ENCODE data around the gene ERH.
"Not testable (repeated sequence)": the region's sequence is repeated elsewhere in the genome, so short reads cannot be mapped to it uniquely, and the experiment has no call there.

ERH gene

GRCh38 chr14:69423279-69423678 lies 25.2 kb upstream of the ERH start:
- H3K4me3 ChIP-seq (replicated peaks; ENCODE audit: low read depth, low read length) = no peak overlapping the region
- peaks cover 2% of the 10 kb centered on the region for H3K36me3 ChIP-seq (ENCODE audit: control insufficient read depth, insufficient read depth, low read length)
- no peaks in the 10 kb centered on the region for H3K27me3 ChIP-seq (replicated peaks; ENCODE audit: control insufficient read depth, insufficient read depth, low read length)
- no peak for DNase-seq (ENCODE audit: extremely low read depth, insufficient read length)
- TF ChIP-seq CTCF (IDR thresholded peaks at IDR 0.05; ENCODE audit: insufficient read depth, low read length, poor library complexity, severe bottlenecking) = no peak

- H3K4me3 ChIP-seq (replicated peaks; ENCODE audit: low read depth, low read length); H3K27me3 ChIP-seq (replicated peaks; ENCODE audit: control insufficient read depth, insufficient read depth, low read length); H3K36me3 ChIP-seq (ENCODE audit: control insufficient read depth, insufficient read depth, low read length); DNase-seq (ENCODE audit: extremely low read depth, insufficient read length): not testable (repeated sequence)
Measured at GRCh38 chr14:69416087-69416486, 18.0 kb upstream of the ERH start.

- no peak for TF ChIP-seq CTCF (IDR thresholded peaks at IDR 0.05; ENCODE audit: insufficient read depth, low read length, poor library complexity, severe bottlenecking)
- Histone ChIP-seq H3K27me3 (replicated peaks; ENCODE audit: control insufficient read depth, insufficient read depth, low read length) (no peaks in the 10 kb centered on the region), H3K4me3 (replicated peaks; ENCODE audit: low read depth, low read length) (no peak overlapping the region), H3K36me3 (ENCODE audit: control insufficient read depth, insufficient read depth, low read length) (no peaks in the 10 kb centered on the region)
- DNase-seq (ENCODE audit: extremely low read depth, insufficient read length) = no peak
Measured at GRCh38 chr14:69413483-69413882, 15.4 kb upstream of the ERH start.

- no peaks in the 10 kb centered on the region for H3K27me3 ChIP-seq (replicated peaks; ENCODE audit: control insufficient read depth, insufficient read depth, low read length)
Measured at GRCh38 chr14:69408331-69408960, 10.3 kb upstream of the ERH start.

GRCh38 chr14:69405762-69406161 lies 7.7 kb upstream of the ERH start:
- no peak for DNase-seq (ENCODE audit: extremely low read depth, insufficient read length)
- TF ChIP-seq CTCF (IDR thresholded peaks at IDR 0.05; ENCODE audit: insufficient read depth, low read length, poor library complexity, severe bottlenecking) = no peak
- Histone ChIP-seq H3K4me3 (replicated peaks; ENCODE audit: low read depth, low read length) (no peak overlapping the region), H3K36me3 (ENCODE audit: control insufficient read depth, insufficient read depth, low read length) (no peaks in the 10 kb centered on the region; the same call in none of the 2 replicates), H3K27me3 (replicated peaks; ENCODE audit: control insufficient read depth, insufficient read depth, low read length) (no peaks in the 10 kb centered on the region)

More at GRCh38 chr14:69408331-69408960, 10.3 kb upstream of the ERH start:
- H3K4me3 ChIP-seq (replicated peaks; ENCODE audit: low read depth, low read length) = no peak overlapping the region
- no peaks in the 10 kb centered on the region; the same call in none of the 2 replicates for H3K36me3 ChIP-seq (ENCODE audit: control insufficient read depth, insufficient read depth, low read length)
- no peak for DNase-seq (ENCODE audit: extremely low read depth, insufficient read length)
- no peak for TF ChIP-seq CTCF (IDR thresholded peaks at IDR 0.05; ENCODE audit: insufficient read depth, low read length, poor library complexity, severe bottlenecking)

- DNase-seq (ENCODE audit: extremely low read depth, insufficient read length) = no peak
- H3K4me3 ChIP-seq (replicated peaks; ENCODE audit: low read depth, low read length) = no peak overlapping the region
- TF ChIP-seq CTCF (IDR thresholded peaks at IDR 0.05; ENCODE audit: insufficient read depth, low read length, poor library complexity, severe bottlenecking) = no peak
- no peaks in the 10 kb centered on the region; the same call in none of the 2 replicates for H3K36me3 ChIP-seq (ENCODE audit: control insufficient read depth, insufficient read depth, low read length)
- H3K27me3 ChIP-seq (replicated peaks; ENCODE audit: control insufficient read depth, insufficient read depth, low read length) = no peaks in the 10 kb centered on the region
Measured at GRCh38 chr14:69404883-69405282, 6.8 kb upstream of the ERH start.

Data from GM06990 (cell line).